Measurements from ENCODE around the gene BPTF. TPM values are rescaled to one million over a fixed set of nuclear protein-coding genes. Genes with fewer than 3 reads are reported as not detected.

The BPTF gene
- total RNA-seq, 1 donor from 2014 or later, result 129 TPM

- H3F3A ChIP-seq (ENCODE audit: low read depth), result peaks cover 9% of the 10 kb centered on the region
- peaks cover 97% of the 10 kb centered on the region for H4K20me1 ChIP-seq (ENCODE audit: low read depth)
- DNase-seq (ENCODE audit: low spot score), result peak; percentile 7
- no peaks in the 10 kb centered on the region for H3K9me3 Mint-ChIP-seq
- H3K9me3 ChIP-seq (ENCODE audit: low read depth), result no peaks in the 10 kb centered on the region
- H3K36me3 ChIP-seq, result peaks cover 15% of the 10 kb centered on the region
- H3K27me3 ChIP-seq, result no peaks in the 10 kb centered on the region
- no peak overlapping the region for H3K27ac ChIP-seq
- no peak for TF ChIP-seq EZH2phosphoT487 (IDR thresholded peaks at IDR 0.05)
- TF ChIP-seq CTCF (IDR thresholded peaks at IDR 0.05), result no peak
- no peak for TF ChIP-seq EZH2 (IDR thresholded peaks at IDR 0.05)
- H3K4me3 Mint-ChIP-seq, result no peak overlapping the region
- no peak overlapping the region for H2AFZ ChIP-seq (replicated peaks)
- H3K4me1 ChIP-seq, result no peaks in the 10 kb centered on the region
- H3K4me3 ChIP-seq, result no peak overlapping the region
- H3K4me1 Mint-ChIP-seq, result peaks cover 4% of the 10 kb centered on the region
- H3K4me2 ChIP-seq, result no peak overlapping the region
- H3K36me3 Mint-ChIP-seq, result peaks cover 27% of the 10 kb centered on the region
- no peak overlapping the region for H3K27ac Mint-ChIP-seq
- no peaks in the 10 kb centered on the region for H3K27me3 Mint-ChIP-seq (ENCODE audit: insufficient read depth, low read depth)
- peaks cover 100% of the 10 kb centered on the region for H3K79me2 ChIP-seq (ENCODE audit: low read depth)
- no peak overlapping the region for H3K9ac ChIP-seq
Measured at GRCh38 chr17:67862614-67863217, 37.4 kb downstream of the BPTF start.

- Histone ChIP-seq H4K20me1 (ENCODE audit: low read depth) (peaks cover 95% of the 10 kb centered on the region), H2AFZ (replicated peaks) (no peak overlapping the region), H3K27ac (no peak overlapping the region), H3K9me3 (ENCODE audit: low read depth) (no peaks in the 10 kb centered on the region), H3K36me3 (peaks cover 15% of the 10 kb centered on the region), H3K79me2 (ENCODE audit: low read depth) (peaks cover 100% of the 10 kb centered on the region), H3K9ac (no peak overlapping the region), H3K4me3 (no peak overlapping the region), H3F3A (ENCODE audit: low read depth) (peaks cover 5% of the 10 kb centered on the region), H3K4me1 (no peaks in the 10 kb centered on the region), H3K27me3 (no peaks in the 10 kb centered on the region), H3K4me2 (no peak overlapping the region)
- no peak for TF ChIP-seq CTCF (IDR thresholded peaks at IDR 0.05)
- TF ChIP-seq EZH2 (IDR thresholded peaks at IDR 0.05), result no peak
- TF ChIP-seq EZH2phosphoT487 (IDR thresholded peaks at IDR 0.05), result no peak
- H3K27ac Mint-ChIP-seq, result no peak overlapping the region
- no peaks in the 10 kb centered on the region for H3K9me3 Mint-ChIP-seq
- H3K4me1 Mint-ChIP-seq, result no peaks in the 10 kb centered on the region
- no peaks in the 10 kb centered on the region for H3K27me3 Mint-ChIP-seq (ENCODE audit: insufficient read depth, low read depth)
- no peak overlapping the region for H3K4me3 Mint-ChIP-seq
- peaks cover 27% of the 10 kb centered on the region for H3K36me3 Mint-ChIP-seq
- no peak for DNase-seq (ENCODE audit: low spot score)
Measured at GRCh38 chr17:67863624-67864247, 38.4 kb downstream of the BPTF start.

- Histone ChIP-seq H3F3A (ENCODE audit: low read depth) (peaks cover 5% of the 10 kb centered on the region), H3K4me3 (no peak overlapping the region), H3K9ac (no peak overlapping the region), H2AFZ (replicated peaks) (no peak overlapping the region), H3K27ac (no peak overlapping the region), H4K20me1 (ENCODE audit: low read depth) (peaks cover 78% of the 10 kb centered on the region), H3K4me2 (no peak overlapping the region), H3K27me3 (no peaks in the 10 kb centered on the region), H3K36me3 (peaks cover 13% of the 10 kb centered on the region), H3K9me3 (ENCODE audit: low read depth) (no peaks in the 10 kb centered on the region), H3K79me2 (ENCODE audit: low read depth) (peaks cover 98% of the 10 kb centered on the region), H3K4me1 (no peaks in the 10 kb centered on the region)
- H3K4me3 Mint-ChIP-seq, result no peak overlapping the region
- DNase-seq (ENCODE audit: low spot score), result no peak
- H3K27me3 Mint-ChIP-seq (ENCODE audit: insufficient read depth, low read depth), result no peaks in the 10 kb centered on the region
- no peak for TF ChIP-seq CTCF (IDR thresholded peaks at IDR 0.05)
- no peak for TF ChIP-seq EZH2phosphoT487 (IDR thresholded peaks at IDR 0.05)
- no peak for TF ChIP-seq EZH2 (IDR thresholded peaks at IDR 0.05)
- H3K9me3 Mint-ChIP-seq, result no peaks in the 10 kb centered on the region
- peaks cover 33% of the 10 kb centered on the region for H3K36me3 Mint-ChIP-seq
- H3K4me1 Mint-ChIP-seq, result no peaks in the 10 kb centered on the region
- no peak overlapping the region for H3K27ac Mint-ChIP-seq
Measured at GRCh38 chr17:67865438-67865837, 40.1 kb downstream of the BPTF start.
